ENCODE measurements around the gene VARS2. TPM values are rescaled to one million over a fixed set of nuclear protein-coding genes. Genes with fewer than 3 reads are reported as not detected.

VARS2 gene
- total and polyA plus RNA-seq, 2 donors (not counting 3 experiments of a cell fraction or from before 2014, with no cell fraction given) = 17.8 to 34.3 TPM

DNA sequence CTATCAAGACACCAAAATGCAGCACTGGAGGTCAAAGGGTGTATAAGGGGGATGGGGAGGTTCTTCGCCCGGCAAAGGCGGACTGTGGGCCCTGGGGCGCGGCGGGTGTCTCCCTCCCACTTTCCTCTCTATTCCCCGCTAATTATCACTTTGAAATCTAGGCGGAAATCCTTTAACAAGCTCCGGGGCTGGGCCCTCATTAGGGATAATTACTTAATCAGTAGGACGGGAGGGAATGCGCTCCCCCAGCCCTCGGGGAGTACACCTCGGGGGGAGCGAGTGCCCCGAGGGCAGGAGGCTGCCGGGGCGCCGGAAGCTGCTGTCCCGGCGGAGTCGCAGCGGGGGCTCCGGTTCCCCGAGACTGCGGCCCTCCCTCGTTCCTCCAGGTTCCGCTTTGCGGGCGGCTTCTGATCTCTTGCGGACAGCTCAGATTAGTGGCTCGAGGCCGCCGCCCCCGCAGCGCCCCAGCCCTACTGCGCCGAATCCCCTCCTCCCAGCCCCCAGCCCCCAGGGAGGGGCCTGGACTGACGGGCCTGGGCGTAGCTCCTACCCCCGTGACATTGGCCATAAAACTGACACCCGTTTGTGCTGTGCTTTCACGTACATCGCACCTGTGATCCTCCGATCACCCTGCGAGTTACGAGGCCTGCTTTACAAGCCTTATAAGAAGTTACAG is 41.5 kb downstream of the VARS2 start:
- Histone ChIP-seq H4K20me1 (replicated peaks; ENCODE audit: control insufficient read depth, extremely low read depth, insufficient read depth, low read length) (no peaks in the 10 kb centered on the region), H3K36me3 (ENCODE audit: control insufficient read depth in 2 of 2, extremely low read depth in 1 of 2, insufficient read depth in 2 of 2, low read length in 2 of 2) (no peaks in the 10 kb centered on the region), H3K4me2 (ENCODE audit: insufficient read depth, low read length) (peak overlapping the region; percentile 72), H2AFZ (ENCODE audit: low read depth, low read length) (peak overlapping the region; percentile 59), H3K79me2 (ENCODE audit: control insufficient read depth, insufficient read depth, low read length) (no peaks in the 10 kb centered on the region), H3K9me3 (replicated peaks; ENCODE audit: control insufficient read depth, insufficient read depth, low read length) (no peaks in the 10 kb centered on the region), H3K27me3 (ENCODE audit: control insufficient read depth in 2 of 2, insufficient read depth in 2 of 2, low read length in 2 of 2) (peaks cover 50 to 53% of the 10 kb centered on the region in 2 experiments), H3K9ac (replicated peaks; ENCODE audit: extremely low read depth, insufficient read depth, low read length) (peak overlapping the region; percentile 37), H3K4me1 (ENCODE audit: control insufficient read depth, extremely low read depth, insufficient read depth, low read length) (peaks cover 5% of the 10 kb centered on the region), H3K4me3 (replicated peaks in 1 of 3; ENCODE audit: insufficient read depth in 1 of 3, low read depth in 1 of 3, low read length in 3 of 3) (peak overlapping the region in 2 of 3 experiments; percentile 22 to 45), H3K9me1 (replicated peaks; ENCODE audit: control insufficient read depth, extremely low read depth, insufficient read depth, low read length) (no peaks in the 10 kb centered on the region), H3K27ac (ENCODE audit: insufficient read depth, low read depth, low read length) (no peak overlapping the region)
- TF ChIP-seq EZH2 (IDR thresholded peaks at IDR 0.05; ENCODE audit: borderline replicate concordance, low read depth, low read length, severe bottlenecking) (peak; percentile 60), POLR2AphosphoS5 (IDR thresholded peaks at IDR 0.05; ENCODE audit: insufficient read depth, low read depth, low read length) (no peak)
- intact Hi-C loops (cut with micrococcal nuclease) = no loop called here
- FAIRE-seq = no peak
- no peak for DNase-seq (ENCODE audit: low read depth, low spot score)
- dilution Hi-C loops (cut with MboI; ENCODE audit: extremely low pct_ligation_motif_present, low sequenced_read_pairs) = no loop called here
- ChIA-PET POLR2A (no interaction called here), CTCF (interaction anchor here (0.6 to 3.4 kb wide), 4 partner anchors 13 to 411 kb away, joined by 3 to 16 read pairs (median 6); no protein-coding TSS in a partner anchor)
- no TSS peak for BruUV-seq (replicated peaks)

DNA sequence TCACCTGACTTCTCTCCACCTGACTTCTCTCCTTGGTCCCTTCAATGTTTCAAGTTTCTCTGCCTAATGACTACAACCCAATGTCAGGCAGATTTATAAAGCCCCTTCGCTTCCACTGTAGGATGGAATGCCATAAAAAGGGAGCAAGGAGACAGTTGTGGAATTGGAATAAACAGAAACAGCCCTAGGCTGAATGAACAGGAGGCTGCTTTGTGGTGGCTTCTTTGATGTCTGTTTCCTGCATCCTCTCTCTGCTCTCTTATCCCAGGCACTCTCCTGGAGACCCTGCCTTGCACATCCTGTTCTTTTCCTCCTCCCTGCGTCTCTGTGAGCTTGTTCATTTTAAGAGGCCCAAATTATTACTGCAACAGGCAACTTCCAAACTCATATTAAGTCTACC is 43.7 kb downstream of the VARS2 start:
- no peaks in the 10 kb centered on the region for H3K79me2 ChIP-seq (ENCODE audit: control insufficient read depth, insufficient read depth, low read length)

More for the DNA sequence above, 43.7 kb downstream of the VARS2 start:
- no TSS peak for BruUV-seq (replicated peaks)
- H2AFZ ChIP-seq (ENCODE audit: low read depth, low read length) = no peak overlapping the region
- H3K9me1 ChIP-seq (replicated peaks; ENCODE audit: control insufficient read depth, extremely low read depth, insufficient read depth, low read length) = no peaks in the 10 kb centered on the region
- dilution Hi-C loops (cut with MboI; ENCODE audit: extremely low pct_ligation_motif_present, low sequenced_read_pairs) = no loop called here
- H4K20me1 ChIP-seq (replicated peaks; ENCODE audit: control insufficient read depth, extremely low read depth, insufficient read depth, low read length) = no peaks in the 10 kb centered on the region
- intact Hi-C loops (cut with micrococcal nuclease) = no loop called here
- no peaks in the 10 kb centered on the region for H3K9me3 ChIP-seq (replicated peaks; ENCODE audit: control insufficient read depth, insufficient read depth, low read length)
- H3K9ac ChIP-seq (replicated peaks; ENCODE audit: extremely low read depth, insufficient read depth, low read length) = no peak overlapping the region
- H3K4me2 ChIP-seq (ENCODE audit: insufficient read depth, low read length) = no peak overlapping the region
- no peak overlapping the region for H3K27ac ChIP-seq (ENCODE audit: insufficient read depth, low read depth, low read length)
- peaks cover 48 to 54% of the 10 kb centered on the region in 2 experiments for H3K27me3 ChIP-seq (ENCODE audit: control insufficient read depth in 2 of 2, insufficient read depth in 2 of 2, low read length in 2 of 2)
- H3K36me3 ChIP-seq (ENCODE audit: control insufficient read depth in 2 of 2, extremely low read depth in 1 of 2, insufficient read depth in 2 of 2, low read length in 2 of 2) = no peaks in the 10 kb centered on the region
- no peak overlapping the region for H3K4me3 ChIP-seq (replicated peaks in 1 of 3; ENCODE audit: insufficient read depth in 1 of 3, low read depth in 1 of 3, low read length in 3 of 3)
- FAIRE-seq (no peak), DNase-seq (ENCODE audit: low read depth, low spot score) (no peak)
- ChIA-PET POLR2A (no interaction called here), CTCF (interaction anchor here (3.4 kb wide), 1 partner anchor 15 kb away, joined by 16 read pairs; no protein-coding TSS in a partner anchor)
- TF ChIP-seq, protein P1, sequence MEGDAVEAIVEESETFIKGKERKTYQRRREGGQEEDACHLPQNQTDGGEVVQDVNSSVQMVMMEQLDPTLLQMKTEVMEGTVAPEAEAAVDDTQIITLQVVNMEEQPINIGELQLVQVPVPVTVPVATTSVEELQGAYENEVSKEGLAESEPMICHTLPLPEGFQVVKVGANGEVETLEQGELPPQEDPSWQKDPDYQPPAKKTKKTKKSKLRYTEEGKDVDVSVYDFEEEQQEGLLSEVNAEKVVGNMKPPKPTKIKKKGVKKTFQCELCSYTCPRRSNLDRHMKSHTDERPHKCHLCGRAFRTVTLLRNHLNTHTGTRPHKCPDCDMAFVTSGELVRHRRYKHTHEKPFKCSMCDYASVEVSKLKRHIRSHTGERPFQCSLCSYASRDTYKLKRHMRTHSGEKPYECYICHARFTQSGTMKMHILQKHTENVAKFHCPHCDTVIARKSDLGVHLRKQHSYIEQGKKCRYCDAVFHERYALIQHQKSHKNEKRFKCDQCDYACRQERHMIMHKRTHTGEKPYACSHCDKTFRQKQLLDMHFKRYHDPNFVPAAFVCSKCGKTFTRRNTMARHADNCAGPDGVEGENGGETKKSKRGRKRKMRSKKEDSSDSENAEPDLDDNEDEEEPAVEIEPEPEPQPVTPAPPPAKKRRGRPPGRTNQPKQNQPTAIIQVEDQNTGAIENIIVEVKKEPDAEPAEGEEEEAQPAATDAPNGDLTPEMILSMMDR (IDR thresholded peaks at IDR 0.05; ENCODE audit: extremely low read depth in 1 of 2, insufficient read depth in 1 of 2, low read depth in 1 of 2, low read length in 2 of 2) = no peak
- TF ChIP-seq EZH2 (IDR thresholded peaks at IDR 0.05; ENCODE audit: borderline replicate concordance, low read depth, low read length, severe bottlenecking) = no peak
- TF ChIP-seq MYC (IDR thresholded peaks at IDR 0.05; ENCODE audit: low read depth, low read length) = no peak
- no peak for TF ChIP-seq FOS (IDR thresholded peaks at IDR 0.05; ENCODE audit: borderline replicate concordance, insufficient read depth, low read length)
- TF ChIP-seq, protein P2, sequence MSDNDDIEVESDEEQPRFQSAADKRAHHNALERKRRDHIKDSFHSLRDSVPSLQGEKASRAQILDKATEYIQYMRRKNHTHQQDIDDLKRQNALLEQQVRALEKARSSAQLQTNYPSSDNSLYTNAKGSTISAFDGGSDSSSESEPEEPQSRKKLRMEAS (IDR thresholded peaks at IDR 0.05; ENCODE audit: insufficient read depth, insufficient read length) = no peak
- TF ChIP-seq POLR2AphosphoS5 (IDR thresholded peaks at IDR 0.05; ENCODE audit: insufficient read depth, low read depth, low read length) = no peak
- TF ChIP-seq JUN (IDR thresholded peaks at IDR 0.05; ENCODE audit: borderline replicate concordance, insufficient read depth, insufficient read length, low read depth) = no peak
- no peak for TF ChIP-seq GATA2 (IDR thresholded peaks at IDR 0.05; ENCODE audit: insufficient read depth, insufficient read length, low read depth, low read length)
- TF ChIP-seq POLR2A (IDR thresholded peaks at IDR 0.05; ENCODE audit: low read depth, low read length) = no peak
- H3K4me1 ChIP-seq (ENCODE audit: control insufficient read depth, extremely low read depth, insufficient read depth, low read length) = peaks cover 5% of the 10 kb centered on the region
